Right kidney (tissue), 1 donor: ENCODE data around the gene IRAK3.
"Not testable (repeated sequence)": the region's sequence is repeated elsewhere in the genome, so short reads cannot be mapped to it uniquely, and the experiment has no call there.

Source experiments
- DNase-seq: peaks from one replicate; pipeline ENCODE4 v3.0.0-alpha.2; 2016

The IRAK3 gene

DNA sequence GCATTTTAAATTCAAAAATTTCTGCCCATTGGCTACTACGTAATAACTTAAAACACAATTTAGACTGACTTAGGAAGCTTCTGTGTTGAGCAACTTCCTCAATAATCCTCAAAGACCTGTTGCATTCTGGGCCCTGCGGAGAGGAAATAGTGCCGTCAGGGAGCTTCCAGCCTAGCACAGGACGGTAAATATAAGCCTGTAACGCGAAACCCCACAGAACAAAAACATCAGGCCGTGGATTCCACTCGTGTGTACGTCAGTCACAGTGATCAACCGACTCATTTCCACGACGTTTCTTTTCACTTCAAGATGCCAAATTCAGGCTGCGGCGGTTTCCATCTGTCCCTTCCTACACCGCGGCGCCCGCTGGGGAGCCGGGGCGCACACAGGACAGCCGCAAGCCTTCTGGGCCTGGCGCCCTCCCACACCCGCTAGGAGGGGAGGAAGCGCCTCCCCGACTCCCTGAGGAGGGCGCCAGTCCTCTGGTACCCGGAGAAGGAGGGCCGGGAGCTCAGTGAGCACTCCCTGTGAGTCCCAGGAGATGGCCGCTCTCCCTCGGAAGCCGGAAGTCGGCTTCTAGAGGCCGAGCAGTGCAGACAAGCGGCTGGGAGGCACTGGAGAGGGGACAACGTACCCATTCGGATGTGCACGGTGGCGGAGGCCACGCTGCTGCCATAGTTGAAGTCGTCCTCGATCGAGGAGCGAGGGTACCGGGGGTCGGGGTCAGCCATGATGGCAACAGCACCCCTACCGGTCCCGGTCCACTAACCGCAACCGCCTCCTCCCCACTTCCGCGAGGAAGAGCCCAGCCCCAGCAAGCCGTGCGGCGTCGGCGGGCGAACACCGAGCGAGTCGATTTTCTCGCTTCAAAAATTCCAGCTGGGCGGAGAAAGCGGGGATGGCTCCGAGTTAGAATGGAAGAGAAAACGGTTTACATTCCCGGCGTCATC is 19.5 kb upstream of the IRAK3 start, which contains the start of gene TMBIM4:
Gene TMBIM4, minus strand, starts transcription at position 776 of the 950 bp plus-strand sequence. Its CDS starts 45 bp downstream, at position 731.
- DNase-seq = peak; percentile 100

DNA sequence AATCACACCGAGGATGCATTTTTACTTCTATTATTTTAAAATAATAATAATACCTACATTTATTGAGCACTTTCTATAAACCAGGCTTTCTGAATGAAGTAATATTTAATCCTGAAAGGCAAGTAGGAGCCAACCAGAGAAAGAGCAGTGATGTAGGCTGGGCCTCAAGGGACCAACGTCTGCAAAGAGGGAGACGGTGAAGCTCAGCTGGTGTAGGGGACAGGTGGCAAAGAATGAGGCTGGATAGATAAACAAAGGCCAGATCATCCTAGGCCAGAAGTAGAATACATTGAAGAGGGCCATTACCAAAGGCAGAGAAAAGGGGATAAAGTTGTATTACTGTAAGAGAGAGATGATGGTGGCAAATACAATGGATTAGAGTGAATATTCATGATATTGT is 18.4 kb upstream of the IRAK3 start:
- no peak for DNase-seq

DNA sequence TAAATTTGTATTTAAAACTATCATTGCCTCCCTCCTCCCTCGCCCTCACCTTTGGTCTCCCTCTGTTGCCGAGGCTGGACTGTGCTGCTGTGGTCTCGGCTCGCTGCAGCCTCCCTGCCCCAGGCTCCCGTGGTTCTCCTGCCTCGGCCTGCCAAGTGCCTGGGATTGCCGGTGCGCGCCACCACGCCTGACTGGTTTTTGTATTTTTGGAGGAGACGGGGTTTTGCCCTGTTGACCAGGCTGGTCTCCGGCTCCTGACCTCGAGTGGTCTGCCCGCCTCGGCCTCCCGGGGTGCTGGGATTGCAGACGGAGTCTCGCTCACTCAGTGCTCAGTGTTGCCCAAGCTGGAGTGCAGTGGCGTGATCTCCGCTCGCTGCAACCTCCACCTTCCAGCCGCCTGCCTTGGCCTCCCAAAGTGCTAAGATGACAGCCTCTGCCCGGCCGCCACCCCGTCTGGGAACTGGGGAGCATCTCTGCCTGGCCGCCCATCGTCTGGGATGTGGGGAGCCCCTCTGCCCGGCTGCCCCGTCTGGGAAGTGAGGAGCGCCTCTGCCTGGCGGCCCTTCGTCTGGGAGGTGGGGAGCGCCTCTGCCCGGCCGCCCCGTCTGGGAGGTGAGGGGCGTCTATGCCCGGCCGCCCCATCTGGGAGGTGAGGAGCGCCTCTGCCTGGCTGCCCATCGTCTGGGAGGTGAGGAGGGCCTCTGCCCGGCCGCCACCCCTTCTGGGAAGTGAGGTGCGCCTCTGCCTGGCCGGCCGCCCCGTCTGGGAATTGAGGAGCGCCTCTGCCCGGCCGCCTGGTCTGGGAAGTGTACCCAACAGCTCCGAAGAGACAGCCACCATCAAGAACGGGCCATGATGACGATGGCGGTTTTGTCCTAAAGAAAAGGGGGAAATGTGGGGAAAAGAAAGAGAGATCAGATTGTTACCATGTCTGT is 14.4 kb upstream of the IRAK3 start:
- DNase-seq = not testable (repeated sequence)

DNA sequence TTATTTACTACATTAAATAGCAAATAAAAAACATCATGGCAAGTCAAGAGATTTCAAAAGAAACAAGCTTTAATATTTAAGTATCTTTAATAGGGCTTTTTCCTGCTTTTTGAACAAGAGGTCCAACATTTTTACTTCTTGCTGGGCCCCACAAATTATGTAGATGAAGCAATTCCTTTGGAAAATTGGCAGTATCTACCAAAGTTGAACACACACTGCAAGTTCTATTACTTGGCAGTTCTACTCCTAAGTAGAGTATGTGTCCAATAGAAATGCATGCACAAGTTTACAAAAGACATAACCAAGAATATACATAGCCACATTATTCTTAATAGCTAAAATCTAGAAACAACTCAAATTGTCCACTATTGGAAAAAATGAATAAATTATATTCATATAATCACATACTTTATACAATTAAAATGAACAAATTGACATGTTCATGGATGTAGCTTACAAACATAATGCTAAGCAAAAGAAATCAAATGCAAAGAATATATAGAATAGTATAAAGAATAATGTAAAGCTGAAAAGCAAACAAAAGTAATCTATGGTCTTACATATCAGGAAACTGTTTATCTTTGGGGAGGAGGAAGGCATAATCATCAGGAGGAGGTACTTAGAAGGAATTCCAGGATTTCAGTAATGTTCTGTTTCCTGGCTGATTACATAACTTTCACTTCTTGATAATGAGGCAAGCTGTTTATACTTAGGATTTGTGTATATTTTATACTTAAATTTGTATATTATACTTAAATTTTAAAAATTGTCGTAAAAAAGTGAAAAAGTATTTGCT is 12.7 kb upstream of the IRAK3 start:
- no peak for DNase-seq

DNA sequence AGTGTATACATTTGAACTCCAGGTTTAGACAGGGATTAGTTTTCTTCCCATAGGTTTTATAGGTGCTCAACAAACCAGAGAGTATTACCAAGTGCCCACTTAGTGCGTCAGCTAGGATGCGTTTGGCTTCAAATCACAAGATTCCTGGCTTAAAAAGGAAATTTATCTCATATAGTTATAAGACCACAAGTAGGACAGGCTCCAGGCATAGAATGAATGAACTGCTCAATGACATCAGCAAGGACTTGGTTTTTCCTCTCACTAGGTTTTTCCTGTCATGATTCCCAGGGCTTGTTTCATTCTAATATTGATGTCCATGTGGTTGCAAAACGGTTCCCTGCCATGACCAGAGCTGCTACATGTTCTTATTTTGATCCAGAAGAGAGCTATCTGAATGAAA is 6.1 kb upstream of the IRAK3 start:
- no peak for DNase-seq

DNA sequence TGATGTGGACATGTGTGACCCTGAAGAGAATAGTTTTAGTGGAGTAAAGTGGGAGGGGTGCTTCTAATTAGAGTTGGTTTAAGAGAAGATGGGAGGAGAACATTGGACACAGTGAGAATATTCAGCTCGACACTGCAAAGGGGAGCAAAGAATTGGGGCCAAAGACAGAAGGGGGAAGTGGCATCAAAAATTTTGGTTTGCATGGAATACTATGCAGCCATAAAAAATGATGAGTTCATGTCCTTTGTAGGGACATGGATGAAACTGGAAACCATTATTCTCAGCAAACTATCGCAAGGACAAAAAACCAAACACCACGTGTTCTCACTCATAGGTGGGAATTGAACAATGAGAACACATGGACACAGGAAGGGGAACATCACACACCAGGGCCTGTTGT is 4.2 kb upstream of the IRAK3 start:
- DNase-seq = not testable (repeated sequence)

DNA sequence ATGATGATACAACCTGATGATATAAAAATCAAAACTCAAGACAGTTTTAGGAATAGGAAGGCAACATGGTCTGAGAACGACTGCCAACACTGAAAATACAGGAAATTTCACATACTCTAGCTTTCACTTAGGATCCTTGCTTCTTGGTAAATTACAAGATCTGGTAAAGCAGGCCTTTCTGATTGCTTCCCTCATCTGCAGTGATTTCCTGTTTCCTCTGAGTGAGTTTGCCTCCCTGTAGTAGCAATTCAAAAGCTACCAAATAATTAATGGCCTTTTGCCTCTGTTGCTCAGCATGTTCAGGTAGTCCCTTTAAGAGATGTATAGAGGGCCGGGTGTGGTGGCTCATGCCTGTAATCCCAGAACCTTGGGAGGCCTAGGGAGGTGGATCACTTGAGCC is 2.0 kb upstream of the IRAK3 start:
- DNase-seq = no peak

DNA sequence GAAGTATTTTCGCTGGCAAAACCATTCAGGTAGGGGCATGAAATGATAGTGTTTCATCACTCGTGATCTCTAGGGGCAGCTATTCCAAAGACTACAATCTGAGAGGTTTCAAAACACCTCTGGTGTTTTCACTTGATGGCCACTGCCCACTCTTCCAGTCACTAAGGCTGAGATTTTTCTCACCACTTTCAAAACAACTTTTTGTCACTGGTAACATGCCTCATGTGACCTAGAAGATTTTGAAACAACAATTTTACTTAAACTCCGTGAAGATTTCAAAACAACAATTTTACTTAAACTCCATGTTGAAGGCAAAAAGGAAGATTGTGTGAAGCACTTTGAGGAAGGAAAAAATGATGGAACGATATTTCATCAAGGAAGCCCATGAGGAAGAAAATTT is 1.2 kb upstream of the IRAK3 start:
- DNase-seq = no peak

DNA sequence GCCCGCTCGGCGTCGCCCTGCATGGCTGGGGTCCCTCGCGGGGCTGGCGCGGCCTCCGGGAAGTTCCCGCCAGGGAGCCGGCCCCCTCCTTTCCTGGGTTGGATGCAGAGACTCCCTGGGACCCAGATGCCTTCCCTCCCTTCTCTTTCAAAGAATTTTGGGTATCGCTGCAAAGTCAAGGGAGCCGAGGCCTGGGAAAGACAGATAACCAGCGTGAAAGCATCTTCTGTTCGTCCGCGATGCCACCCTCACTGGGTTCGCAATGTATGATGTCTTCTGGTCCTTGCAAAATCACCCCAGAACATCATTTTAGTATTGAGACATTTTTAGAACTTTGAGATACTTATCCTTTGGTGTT is 451 bp downstream of the IRAK3 start:
- no peak for DNase-seq

DNA sequence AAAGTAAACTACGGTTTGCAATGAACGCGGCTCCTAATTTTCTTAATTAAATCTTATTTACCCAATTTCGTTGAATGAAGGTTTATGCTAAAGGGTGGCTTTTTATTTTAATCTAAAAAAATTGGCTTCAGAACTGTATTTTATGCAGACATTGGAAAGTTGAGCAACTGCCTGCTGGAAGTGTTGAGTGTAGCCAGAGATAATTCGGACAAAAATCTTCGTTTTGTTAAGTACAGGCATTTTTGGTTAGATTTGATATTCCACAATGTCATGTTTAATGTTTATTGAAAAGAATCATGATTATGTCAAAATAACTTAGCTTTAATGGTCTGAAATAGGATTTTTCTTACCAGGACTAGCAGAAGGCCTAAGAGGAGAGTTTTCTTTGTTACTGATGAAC is 875 bp downstream of the IRAK3 start:
- DNase-seq = no peak

DNA sequence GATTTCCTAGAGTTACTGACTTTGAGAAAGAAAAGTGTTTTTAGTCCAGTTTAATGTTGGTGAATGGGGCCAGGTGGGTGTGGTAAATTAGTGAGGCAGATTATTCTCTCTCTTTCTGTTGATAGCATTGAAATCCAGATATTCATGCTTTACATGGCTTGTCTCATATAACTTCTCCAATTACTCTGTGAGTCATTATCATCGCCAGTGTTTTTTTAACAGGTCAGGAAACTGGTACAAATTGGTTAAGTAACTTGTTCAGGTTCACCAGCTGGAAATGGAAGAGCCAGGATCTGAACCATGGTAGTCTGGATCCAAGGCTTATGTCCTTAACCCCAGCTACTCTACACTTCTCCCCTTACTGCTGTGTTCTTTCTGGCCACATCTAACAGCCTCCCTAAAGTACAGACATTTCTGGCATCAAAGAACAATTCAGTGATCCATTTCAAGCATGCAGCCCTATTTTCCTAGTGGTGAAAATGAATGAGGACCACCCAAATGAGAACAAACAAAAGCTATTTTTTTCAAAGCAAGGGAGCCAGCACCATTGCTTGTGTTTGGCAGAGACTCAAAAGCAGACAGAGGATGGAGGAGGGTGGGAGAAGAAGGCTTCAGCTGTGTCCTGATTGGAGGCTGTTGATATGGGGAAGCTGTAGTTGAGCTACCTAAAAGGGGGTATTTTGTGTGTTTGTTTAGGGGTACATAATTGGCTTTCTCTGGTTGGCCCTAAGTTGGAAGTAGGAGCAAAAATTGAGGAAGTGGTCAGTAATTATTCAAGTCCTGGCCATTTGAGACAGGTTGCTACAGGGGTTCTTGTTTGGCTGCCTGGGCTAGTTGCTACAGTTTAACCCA is 1.7 kb downstream of the IRAK3 start:
- DNase-seq = no peak

DNA sequence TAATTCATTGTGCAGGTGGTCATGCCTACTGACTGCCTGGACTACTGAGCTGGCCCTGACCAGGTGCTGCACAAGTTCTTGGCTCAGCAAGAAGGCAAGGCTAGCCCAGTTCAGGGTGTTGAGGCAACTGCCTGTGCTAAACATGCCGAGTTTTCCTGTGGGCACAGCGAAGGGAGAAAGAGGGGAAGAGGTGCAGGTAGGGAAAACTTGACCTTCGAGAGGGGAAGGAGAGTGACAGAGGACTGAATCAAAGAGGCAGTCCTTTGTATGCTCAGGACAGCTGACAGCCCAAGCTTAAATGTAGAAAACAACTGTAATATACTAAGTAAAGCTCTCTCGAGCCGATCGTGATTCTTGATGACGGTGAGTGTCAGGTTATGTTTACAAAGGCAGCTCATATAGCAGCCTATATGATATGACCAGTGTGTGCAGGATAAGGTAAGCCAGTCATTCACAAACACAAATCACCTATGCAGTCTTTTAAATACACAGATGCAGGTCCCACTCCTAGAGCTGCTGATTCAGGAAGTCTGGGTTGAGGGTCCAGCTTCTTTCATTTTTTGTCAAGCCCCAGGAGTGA is 2.6 kb downstream of the IRAK3 start:
- DNase-seq = no peak

DNA sequence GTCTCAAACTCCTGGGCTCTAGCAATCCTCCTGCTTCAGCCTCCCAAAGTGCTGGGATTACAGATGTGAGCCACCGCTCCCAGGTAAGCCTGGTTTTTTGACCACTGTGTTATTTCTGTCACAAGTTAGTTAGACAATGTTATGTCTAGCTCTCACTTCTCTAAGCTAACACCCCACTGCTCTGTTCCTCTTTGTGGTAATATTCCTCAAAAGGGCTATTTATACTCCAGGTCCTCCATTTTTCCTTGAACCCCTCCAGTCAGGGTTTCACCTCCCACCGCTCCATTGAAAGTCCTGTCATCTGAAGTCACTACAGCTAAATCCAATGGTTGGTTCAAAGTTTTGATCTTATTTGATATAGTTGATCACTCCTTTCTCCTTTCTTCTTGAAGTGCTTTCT is 5.1 kb downstream of the IRAK3 start:
- DNase-seq = no peak

DNA sequence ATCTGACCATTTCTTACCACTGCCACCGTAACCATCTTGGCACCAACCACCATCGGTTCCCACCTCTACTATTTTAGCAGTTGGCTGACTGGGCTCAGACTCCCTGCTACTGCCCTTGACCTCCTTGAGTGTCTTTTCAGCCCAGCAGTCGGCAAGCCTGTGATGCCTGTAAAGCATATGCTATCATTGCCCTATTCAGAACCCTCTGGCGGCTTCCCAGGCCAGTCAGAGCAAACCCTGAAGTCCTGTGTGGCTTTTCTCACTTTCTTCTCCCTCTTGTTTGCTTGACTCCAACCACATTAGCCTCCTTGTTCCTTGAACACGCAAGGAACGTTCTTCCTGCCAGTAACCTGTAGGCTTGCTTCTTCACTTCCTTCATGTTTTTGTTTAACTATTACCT is 6.2 kb downstream of the IRAK3 start:
- DNase-seq = no peak

DNA sequence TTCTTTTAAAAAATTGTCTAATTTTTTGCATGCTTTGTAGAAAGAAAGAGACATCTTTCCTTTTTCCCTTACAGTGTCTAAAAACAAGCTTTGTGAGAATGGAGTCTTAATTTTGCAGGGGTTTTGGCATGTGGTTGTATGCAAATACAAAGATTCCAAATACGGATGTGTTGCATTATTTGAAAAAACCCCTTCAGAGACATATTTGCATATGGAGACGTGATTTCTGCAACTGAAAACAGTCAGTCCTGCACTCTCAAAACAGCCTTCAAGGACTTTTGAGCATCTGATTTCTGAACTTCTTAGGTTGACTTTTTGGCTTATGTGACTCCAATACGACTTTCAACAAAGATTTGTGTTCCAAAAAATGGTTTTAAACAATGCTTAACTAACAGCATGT is 7.8 kb downstream of the IRAK3 start:
- no peak for DNase-seq

DNA sequence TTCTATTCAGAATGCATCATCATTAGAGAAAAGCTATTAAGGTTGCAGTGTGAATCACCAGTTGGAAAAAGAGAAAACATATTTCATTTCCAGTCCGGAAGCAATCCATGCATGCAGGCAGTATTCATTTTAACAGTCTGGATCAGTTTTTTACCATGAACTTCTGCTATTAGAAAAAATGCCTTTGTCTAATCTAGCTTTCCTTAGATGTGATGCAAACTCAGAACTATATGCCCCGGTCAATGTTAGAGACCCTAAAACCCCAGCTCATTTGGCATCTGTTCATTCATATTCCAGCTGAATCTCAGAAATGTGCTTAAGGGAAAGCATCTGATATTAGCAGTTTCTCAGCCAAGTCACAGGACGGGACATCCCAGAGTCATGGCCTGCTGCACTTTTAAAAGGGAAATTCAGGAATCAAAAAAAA is 8.5 kb downstream of the IRAK3 start:
- DNase-seq = no peak

DNA sequence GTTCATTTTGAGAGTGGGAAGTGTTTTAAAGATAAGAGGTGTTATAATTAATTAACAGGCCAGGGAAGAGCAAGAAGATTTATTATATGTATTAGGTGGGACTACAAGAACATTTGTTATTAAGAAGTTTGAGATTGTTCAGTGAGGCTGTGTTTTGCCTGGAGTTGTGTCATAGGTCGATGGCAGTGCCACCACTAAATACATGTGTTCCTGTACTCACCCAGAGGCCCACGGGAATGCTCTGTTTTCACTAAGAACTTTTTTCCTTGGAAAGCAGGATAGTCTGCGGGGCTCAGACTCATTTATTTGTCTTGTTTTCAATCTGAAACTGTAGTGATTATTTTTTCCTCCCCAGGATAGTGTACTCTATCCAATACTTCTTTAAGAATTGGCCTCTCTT is 10.1 kb downstream of the IRAK3 start:
- DNase-seq = no peak

DNA sequence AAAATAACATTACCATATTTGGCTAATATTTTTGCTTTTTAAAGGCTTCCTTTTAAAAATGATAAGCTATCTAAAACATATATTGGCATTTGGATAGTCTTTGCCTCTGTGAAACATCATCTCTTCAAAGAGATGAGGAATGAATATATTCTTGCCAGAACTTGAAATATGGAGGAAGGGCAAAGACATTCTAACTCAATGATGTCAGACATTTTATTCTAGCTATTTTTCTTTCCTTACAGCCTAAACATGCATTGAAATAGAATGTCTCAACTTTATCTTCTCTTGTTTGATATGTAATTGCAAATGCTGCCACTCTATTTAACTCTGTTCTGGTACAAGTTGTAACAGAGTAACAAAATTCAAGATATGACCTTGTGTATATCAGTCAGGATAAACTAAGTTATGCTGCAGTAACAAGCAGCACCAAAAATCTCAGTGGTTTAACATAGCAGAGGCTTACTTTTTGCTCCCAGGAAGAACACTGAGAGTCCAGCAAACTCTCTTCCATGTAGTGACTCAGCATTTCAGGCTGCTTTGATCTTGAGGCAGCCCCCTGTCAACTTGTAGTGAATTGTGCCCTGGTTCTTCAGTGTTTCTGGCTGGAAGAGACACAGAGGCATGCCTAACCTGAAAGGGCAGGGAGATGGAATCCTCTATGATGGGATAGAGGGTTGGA is 11.0 kb downstream of the IRAK3 start:
- DNase-seq = no peak

DNA sequence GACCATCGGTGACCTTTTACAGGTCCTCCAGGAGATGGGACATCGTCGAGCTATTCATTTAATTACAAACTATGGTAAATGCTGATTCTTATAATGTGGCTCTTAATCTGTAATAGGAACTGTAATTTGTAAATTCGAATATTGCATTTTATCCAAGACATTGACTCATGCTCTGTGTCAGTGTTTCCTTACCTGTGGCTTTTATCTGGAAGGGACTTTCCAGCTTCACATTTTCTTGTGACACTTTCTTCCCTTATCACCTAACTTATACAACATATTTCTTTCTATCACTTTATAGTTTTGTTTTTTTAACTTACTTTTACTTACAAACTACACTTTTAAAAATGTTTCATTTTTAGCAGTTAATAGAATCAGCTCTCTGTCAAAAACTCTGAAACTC is 14.8 kb downstream of the IRAK3 start:
- no peak for DNase-seq

DNA sequence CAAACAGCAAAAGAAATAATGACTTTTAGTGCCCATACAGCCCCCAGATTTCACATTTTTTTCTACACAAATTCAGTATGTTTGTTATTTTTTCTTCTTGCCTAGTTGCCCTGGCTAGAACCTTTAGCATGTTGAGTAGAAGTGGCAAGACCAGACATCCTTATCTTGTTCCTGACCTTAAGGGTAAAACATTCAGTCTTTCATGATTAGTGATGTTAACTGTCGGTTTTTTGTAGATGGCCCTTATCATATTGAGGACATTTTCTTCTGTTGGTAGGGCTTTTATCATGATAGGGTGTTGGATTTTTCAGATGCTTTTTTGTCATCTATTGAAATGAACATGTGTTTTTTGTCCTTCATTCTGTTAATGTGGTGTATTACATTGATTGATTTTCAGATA is 17.1 kb downstream of the IRAK3 start:
- no peak for DNase-seq
